MM.1S (cell line): Measurements from ENCODE around the gene TENM4.

Experiments used
- CTCF ChIP-seq: fragments of 300-600 bp; sonication (generic); IDR thresholded peaks from 2 replicates; pipeline ENCODE4 v1.5.1; 2016; ENCODE audit warnings: antibody characterized with exemption, low read length, mixed read lengths
- EZH2phosphoT487 ChIP-seq: fragments of 300-600 bp; sonication (generic); IDR thresholded peaks from 2 replicates; pipeline ENCODE4 v1.6.1; 2018; ENCODE audit warnings: antibody characterized with exemption, low read length

- TF ChIP-seq CTCF (no peak), EZH2phosphoT487 (no peak)
Observed at GRCh38 chr11:79173615-79174014, 267.2 kb downstream of the TENM4 start.
